Gastrocnemius medialis (tissue), 4 donors: ENCODE data around the gene CHST11. TPM values are rescaled to one million over a fixed set of nuclear protein-coding genes. Genes with fewer than 3 reads are reported as not detected.

Experiments
- ATAC-seq, 2 donors: fragments of 150-250 bp; one replicate each; pipeline ENCODE4 v1.9.1; 2016
- DNase-seq, 2 donors: peaks; one replicate each; pipeline ENCODE4 v3.0.0-alpha.2; 2019
- H3K27ac ChIP-seq, 4 donors: fragments of 200-600 bp; sonication (generic); 1 replicate in 1 of 4; 2 replicates in 3 of 4; pipeline ENCODE4 v1.5.1; 2016 to 2018; ENCODE audit warnings: mild to moderate bottlenecking in 2 of 4, moderate library complexity in 1 of 4
- H3K27me3 ChIP-seq, 3 donors: fragments of 200-600 bp; sonication (generic) in 2 of 3; 1 replicate in 1 of 3; 2 replicates in 2 of 3; pipeline versions ENCODE4 v1.5.1 to v1.6.0; 2016 to 2019; ENCODE audit warnings: mild to moderate bottlenecking in 1 of 3, moderate library complexity in 1 of 3
- H3K36me3 ChIP-seq, 2 donors: fragments of 200-600 bp; sonication (generic) in 1 of 2; one replicate each; pipeline ENCODE4 v1.5.1; 2017 to 2018
- H3K4me1 ChIP-seq, 2 donors: fragments of 200-600 bp; sonication (generic) in 1 of 2; one replicate each; pipeline ENCODE4 v1.5.1; 2016 to 2017; ENCODE audit warnings: mild to moderate bottlenecking in 2 of 2
- H3K4me3 ChIP-seq, 4 donors: fragments of 200-600 bp; sonication (generic) in 3 of 4; 1 replicate in 1 of 4; 2 replicates in 3 of 4; pipeline ENCODE4 v1.5.1; 2016 to 2019; ENCODE audit warnings: mild to moderate bottlenecking in 2 of 4
- H3K9me3 ChIP-seq, 3 donors: fragments of 200-600 bp; sonication (generic) in 2 of 3; 1 replicate in 1 of 3; 2 replicates in 2 of 3; pipeline ENCODE4 v1.5.1; 2016 to 2019
- POLR2A ChIP-seq, 2 donors: fragments of 450-650 bp; IDR thresholded peaks; one replicate each; pipeline ENCODE4 v1.6.1; 2017; ENCODE audit warnings: antibody characterized with exemption in 2 of 2, mild to moderate bottlenecking in 2 of 2, moderate library complexity in 2 of 2
- in situ Hi-C, 4 donors: fragments of 200-750 bp; cut with MboI; loops; one replicate each; pipeline versions ENCODE4 v1.15.0 to v1.8.0; 2017; ENCODE audit warnings: low sequenced_read_pairs in 4 of 4
- intact Hi-C: fragments of 100-400 bp; cut with DNase I; formaldehyde crosslinking; loops from one replicate; pipeline ENCODE4 v1.15.1; 2023; ENCODE audit warnings: low total_unique reads
- total RNA-seq, 4 donors: library from RNA; depleted of rRNA; stranded (reverse); fragments of >200 nt; gene quantifications; one replicate each; pipeline versions ENCODE4 v1.1.0 to v1.2.3, GENCODE V29; 2016
- TF ChIP-seq, protein P1 (sequence below), 5 experiments: fragments of 450-650 bp in 3 of 5; fragments of 200-600 bp in 2 of 5; sonication (generic) in 2 of 5; IDR thresholded peaks in 4 of 5; conservative IDR thresholded peaks in 1 of 5; 1 replicate in 4 of 5; 2 replicates in 1 of 5; pipeline ENCODE4 v1.5.1; 2016 to 2019; ENCODE audit warnings: antibody characterized with exemption in 5 of 5, mild to moderate bottlenecking in 3 of 5, moderate library complexity in 3 of 5

CHST11 gene
- total RNA-seq, 4 donors from 2014 or later, result 0.17 to 2.1 (median 1.4) TPM

GRCh38 chr12:104698871-104699270 lies 242.1 kb downstream of the CHST11 start:
- intact Hi-C loops, result no loop called here
- Histone ChIP-seq H3K27me3 (no peaks in the 10 kb centered on the region), H3K9me3 (no peaks in the 10 kb centered on the region), H3K36me3 (no peaks in the 10 kb centered on the region), H3K4me1 (no peaks in the 10 kb centered on the region), H3K27ac (no peak overlapping the region), H3K4me3 (no peak overlapping the region)
- TF ChIP-seq, protein P1, sequence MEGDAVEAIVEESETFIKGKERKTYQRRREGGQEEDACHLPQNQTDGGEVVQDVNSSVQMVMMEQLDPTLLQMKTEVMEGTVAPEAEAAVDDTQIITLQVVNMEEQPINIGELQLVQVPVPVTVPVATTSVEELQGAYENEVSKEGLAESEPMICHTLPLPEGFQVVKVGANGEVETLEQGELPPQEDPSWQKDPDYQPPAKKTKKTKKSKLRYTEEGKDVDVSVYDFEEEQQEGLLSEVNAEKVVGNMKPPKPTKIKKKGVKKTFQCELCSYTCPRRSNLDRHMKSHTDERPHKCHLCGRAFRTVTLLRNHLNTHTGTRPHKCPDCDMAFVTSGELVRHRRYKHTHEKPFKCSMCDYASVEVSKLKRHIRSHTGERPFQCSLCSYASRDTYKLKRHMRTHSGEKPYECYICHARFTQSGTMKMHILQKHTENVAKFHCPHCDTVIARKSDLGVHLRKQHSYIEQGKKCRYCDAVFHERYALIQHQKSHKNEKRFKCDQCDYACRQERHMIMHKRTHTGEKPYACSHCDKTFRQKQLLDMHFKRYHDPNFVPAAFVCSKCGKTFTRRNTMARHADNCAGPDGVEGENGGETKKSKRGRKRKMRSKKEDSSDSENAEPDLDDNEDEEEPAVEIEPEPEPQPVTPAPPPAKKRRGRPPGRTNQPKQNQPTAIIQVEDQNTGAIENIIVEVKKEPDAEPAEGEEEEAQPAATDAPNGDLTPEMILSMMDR (IDR thresholded peaks at IDR 0.05 in 4 of 5, conservative IDR thresholded peaks at IDR 0.05 in 1 of 5), result no peak
- no peak for TF ChIP-seq POLR2A (IDR thresholded peaks at IDR 0.05)
- DNase-seq (no peak), ATAC-seq (no peak)
- in situ Hi-C loops, result no loop called here

GRCh38 chr12:104699489-104700190 lies 242.9 kb downstream of the CHST11 start:
- in situ Hi-C loops (no loop called here), intact Hi-C loops (no loop called here)
- no peak overlapping the region for H3K4me3 ChIP-seq
- H3K4me1 ChIP-seq, result no peaks in the 10 kb centered on the region
- DNase-seq (no peak), ATAC-seq (no peak)
- no peak overlapping the region for H3K27ac ChIP-seq
- TF ChIP-seq POLR2A (IDR thresholded peaks at IDR 0.05), result no peak
- TF ChIP-seq, protein P1 (IDR thresholded peaks at IDR 0.05 in 4 of 5, conservative IDR thresholded peaks at IDR 0.05 in 1 of 5), result no peak
- no peaks in the 10 kb centered on the region for H3K27me3 ChIP-seq
- H3K9me3 ChIP-seq, result no peaks in the 10 kb centered on the region
- H3K36me3 ChIP-seq, result no peaks in the 10 kb centered on the region

GRCh38 chr12:104700324-104700723 lies 243.6 kb downstream of the CHST11 start:
- H3K36me3 ChIP-seq, result no peaks in the 10 kb centered on the region
- ATAC-seq, result no peak
- H3K4me3 ChIP-seq, result no peak overlapping the region
- intact Hi-C loops (no loop called here), in situ Hi-C loops (no loop called here)
- TF ChIP-seq POLR2A (IDR thresholded peaks at IDR 0.05), result no peak
- TF ChIP-seq, protein P1 (IDR thresholded peaks at IDR 0.05 in 4 of 5, conservative IDR thresholded peaks at IDR 0.05 in 1 of 5), result no peak
- no peak for DNase-seq
- no peaks in the 10 kb centered on the region for H3K4me1 ChIP-seq
- H3K9me3 ChIP-seq, result no peaks in the 10 kb centered on the region
- no peak overlapping the region for H3K27ac ChIP-seq
- no peaks in the 10 kb centered on the region for H3K27me3 ChIP-seq

- DNase-seq (no peak), ATAC-seq (no peak)
- intact Hi-C loops, result no loop called here
- no peaks in the 10 kb centered on the region for H3K36me3 ChIP-seq
- TF ChIP-seq, protein P1 (IDR thresholded peaks at IDR 0.05 in 4 of 5, conservative IDR thresholded peaks at IDR 0.05 in 1 of 5), result no peak
- no peak for TF ChIP-seq POLR2A (IDR thresholded peaks at IDR 0.05)
- no peak overlapping the region for H3K4me3 ChIP-seq
- in situ Hi-C loops, result no loop called here
- H3K9me3 ChIP-seq, result no peaks in the 10 kb centered on the region
- no peaks in the 10 kb centered on the region for H3K27me3 ChIP-seq
- no peak overlapping the region for H3K27ac ChIP-seq
- no peaks in the 10 kb centered on the region for H3K4me1 ChIP-seq
Observed at GRCh38 chr12:104701301-104701700, 244.6 kb downstream of the CHST11 start.

- no peaks in the 10 kb centered on the region for H3K9me3 ChIP-seq
- TF ChIP-seq POLR2A (IDR thresholded peaks at IDR 0.05), result no peak
- TF ChIP-seq, protein P1 (IDR thresholded peaks at IDR 0.05 in 4 of 5, conservative IDR thresholded peaks at IDR 0.05 in 1 of 5), result no peak
- no peak for ATAC-seq
- H3K27me3 ChIP-seq, result no peaks in the 10 kb centered on the region
- in situ Hi-C loops, result no loop called here
- H3K36me3 ChIP-seq, result no peaks in the 10 kb centered on the region
- H3K4me1 ChIP-seq, result no peaks in the 10 kb centered on the region
- intact Hi-C loops, result no loop called here
- no peak overlapping the region for H3K4me3 ChIP-seq
- no peak overlapping the region for H3K27ac ChIP-seq
- DNase-seq, result no peak
Observed at GRCh38 chr12:104701756-104702155, 245.0 kb downstream of the CHST11 start.
